ENCODE results near the gene LRRC19.

LRRC19 gene

GRCh38 chr9:26946753-26947727, 58.4 kb downstream of the LRRC19 start, which contains the start of gene PLAA:
TSS of gene PLAA (minus strand) at chr9:26947242. CDS start at chr9:26947045, 197 bp downstream.
- TF ChIP-seq CTCF (IDR thresholded peaks at IDR 0.05; ENCODE audit: low read depth, low read length), result no peak
- H3K27me3 ChIP-seq, result no peaks in the 10 kb centered on the region
- H3K9me3 ChIP-seq, result no peaks in the 10 kb centered on the region
- peak within 1 kb of the TSS; percentile 80 for H3K4me3 ChIP-seq (ENCODE audit: low read depth, low read length)
- DNase-seq, result peak; percentile 91
- peaks cover 4% of the 10 kb centered on the region; the same call in 1 of the 2 replicates for H3K36me3 ChIP-seq
- peaks cover 7% of the 10 kb centered on the region; the same call in 1 of the 2 replicates for H3K4me1 ChIP-seq

- Histone ChIP-seq H3K9me3 (no peaks in the 10 kb centered on the region), H3K27me3 (no peaks in the 10 kb centered on the region), H3K4me3 (ENCODE audit: low read depth, low read length) (peak overlapping the region; percentile 80), H3K36me3 (peaks cover 4% of the 10 kb centered on the region; the same call in 1 of the 2 replicates), H3K4me1 (peaks cover 7% of the 10 kb centered on the region; the same call in 1 of the 2 replicates)
- DNase-seq, result no peak
- no peak for TF ChIP-seq CTCF (IDR thresholded peaks at IDR 0.05; ENCODE audit: low read depth, low read length)
Observed at GRCh38 chr9:26945591-26945990, 59.9 kb downstream of the LRRC19 start.

Data from BE2C (cell line).